H1 (cell line): Measurements from ENCODE around the gene UTP25. TPM values are rescaled to one million over a fixed set of nuclear protein-coding genes. Genes with fewer than 3 reads are reported as not detected.

Source experiments
- CEBPB ChIP-seq: IDR thresholded peaks from 2 replicates; pipeline ENCODE4 v1.6.1; 2012; ENCODE audit warnings: low read depth, low read length
- EZH2 ChIP-seq: fragments of 200-600 bp; sonication (generic); IDR thresholded peaks from 2 replicates; pipeline ENCODE4 v1.7.1; 2012; ENCODE audit warnings: low read depth, mild to moderate bottlenecking, moderate library complexity, low read length, inconsistent platforms; ENCODE audit not compliant: severe bottlenecking
- GABPA ChIP-seq: IDR thresholded peaks from 2 replicates; pipeline ENCODE4 v1.6.1; 2011; ENCODE audit warnings: mild to moderate bottlenecking, low read length, moderate library complexity, borderline replicate concordance; ENCODE audit not compliant: insufficient read depth
- HDAC6 ChIP-seq: IDR thresholded peaks from one replicate; pipeline ENCODE4 v1.7.1; 2012; ENCODE audit warnings: low read depth, mild to moderate bottlenecking, inconsistent platforms, low read length, moderate library complexity
- KDM1A ChIP-seq: fragments of 200-600, 300-600 bp; sonication (generic); IDR thresholded peaks from 2 replicates; pipeline ENCODE4 v1.7.1; 2016; ENCODE audit warnings: mild to moderate bottlenecking, low read length, borderline replicate concordance
- MAFK ChIP-seq: IDR thresholded peaks from 2 replicates; pipeline ENCODE4 v1.6.1; 2012; ENCODE audit warnings: low read depth, mild to moderate bottlenecking, improper control_type of control experiment, low read length
- RXRA ChIP-seq: IDR thresholded peaks from 2 replicates; pipeline ENCODE4 v1.6.1; 2011; ENCODE audit warnings: low read depth, mild to moderate bottlenecking, low read length, moderate library complexity; ENCODE audit not compliant: insufficient read depth
- SAP30 ChIP-seq: fragments of 300-600 bp; sonication (generic); IDR thresholded peaks from 2 replicates; pipeline ENCODE4 v1.7.1; 2012; ENCODE audit warnings: low read length, moderate library complexity, mild to moderate bottlenecking, inconsistent platforms; ENCODE audit not compliant: insufficient read depth, insufficient replicate concordance
- SIN3A ChIP-seq, 2 experiments: IDR thresholded peaks in 1 of 2; conservative IDR thresholded peaks in 1 of 2; 2 replicates each; pipeline ENCODE4 v1.6.1; 2011 to 2012; ENCODE audit warnings: low read length in 2 of 2, improper control_type of control experiment in 1 of 2, low read depth in 1 of 2, mild to moderate bottlenecking in 1 of 2
- SIRT6 ChIP-seq: IDR thresholded peaks from one replicate; pipeline ENCODE4 v1.7.1; 2012; ENCODE audit warnings: low read length, inconsistent platforms
- SIX5 ChIP-seq: IDR thresholded peaks from 2 replicates; pipeline ENCODE4 v1.6.1; 2011; ENCODE audit warnings: mild to moderate bottlenecking, low read depth, low read length
- TAF1 ChIP-seq: IDR thresholded peaks from 2 replicates; pipeline ENCODE4 v1.6.1; 2011; ENCODE audit warnings: mild to moderate bottlenecking, low read depth, low read length
- polyA plus RNA-seq, 7 experiments: library from polyadenylated mRNA; depleted of rRNA in 3 of 7; stranded (reverse) in 5 of 7; unstranded in 2 of 7; fragments of >200 nt in 5 of 7; fragments of 200-250 nt in 2 of 7; gene quantifications; 1 replicate in 5 of 7; 2 replicates in 1 of 7; 4 replicates in 1 of 7; pipeline versions ENCODE4 v1.2.1 to v1.2.3, GENCODE V29; 2011 to 2013; ENCODE audit warnings: missing spikeins in 2 of 7, mixed read lengths in 2 of 7
- total RNA-seq: library from RNA; stranded (reverse); fragmentation: NEBNext Ultra II Directional; extraction: Animal tissue kit (Norgen Biotek cat#: 25700); gene quantifications from 2 replicates; pipeline ENCODE4 v1.2.1, GENCODE V29; 2021
- TF ChIP-seq, protein P1 (sequence below): IDR thresholded peaks from 2 replicates; pipeline ENCODE4 v1.6.1; 2011; ENCODE audit warnings: low read depth, mild to moderate bottlenecking, low read length; ENCODE audit not compliant: insufficient read depth

The UTP25 gene
- total and polyA plus RNA-seq, 2 of the 8 experiments (the other 6 are each of a cell fraction or from before 2014, with no cell fraction given) = 4.0 to 7.6 TPM

DNA sequence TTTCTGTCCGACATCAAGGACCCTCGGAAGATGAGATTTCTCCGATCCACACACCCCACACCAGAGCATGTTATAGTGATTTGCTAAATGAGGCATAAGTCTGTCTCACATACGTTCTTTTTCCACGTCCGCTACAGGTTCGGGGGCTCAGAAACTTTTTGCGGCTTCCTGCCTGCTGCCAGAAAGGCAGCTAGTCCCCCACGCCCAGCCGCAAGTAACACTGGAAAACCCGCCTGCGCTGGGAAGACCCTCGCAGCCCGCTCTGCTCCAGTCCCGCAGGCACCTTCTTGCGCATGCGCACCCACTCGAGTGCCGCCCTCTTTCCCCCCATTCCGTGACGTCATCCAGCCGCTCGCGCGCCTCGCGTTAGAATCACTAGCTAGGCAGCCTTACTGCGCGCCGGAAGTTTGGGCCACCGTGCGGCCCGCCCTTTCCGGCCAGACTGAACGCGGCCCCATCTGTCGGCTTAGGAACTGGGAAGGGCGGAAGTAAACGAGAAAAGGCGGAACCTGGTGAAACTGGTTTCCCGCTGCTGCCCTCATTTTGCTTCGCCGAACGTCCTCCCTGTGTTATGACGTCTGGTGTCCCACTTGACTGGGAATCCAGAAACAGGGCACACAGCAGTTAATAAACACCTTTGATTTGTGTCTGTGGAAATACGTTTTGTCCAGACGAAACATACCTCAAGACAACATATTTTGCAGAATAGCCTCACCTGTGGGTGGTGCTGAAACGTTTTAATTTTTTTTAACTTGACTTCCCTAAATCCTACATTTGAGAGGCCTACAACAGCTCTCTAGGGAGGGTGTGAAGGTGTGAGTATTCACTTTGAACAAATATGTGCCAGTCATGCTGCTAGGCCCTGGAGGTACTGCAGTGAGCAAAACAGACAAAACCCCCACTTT, 43.3 kb upstream of the UTP25 start, which contains the start of gene C1orf74 (continued):
- TF ChIP-seq MAFK (no peak), KDM1A (no peak), SIRT6 (no peak), TAF1 (peak; percentile 95), SAP30 (no peak), SIN3A (conservative IDR thresholded peaks at IDR 0.05 in 1 of 2, IDR thresholded peaks at IDR 0.05 in 1 of 2; ENCODE audit: low read depth in 1 of 2, low read length in 2 of 2) (no peak), GABPA (peak; percentile 93), HDAC6 (no peak), EZH2 (no peak), CEBPB (no peak), SIX5 (no peak), RXRA (no peak)
- TF ChIP-seq, protein P1, sequence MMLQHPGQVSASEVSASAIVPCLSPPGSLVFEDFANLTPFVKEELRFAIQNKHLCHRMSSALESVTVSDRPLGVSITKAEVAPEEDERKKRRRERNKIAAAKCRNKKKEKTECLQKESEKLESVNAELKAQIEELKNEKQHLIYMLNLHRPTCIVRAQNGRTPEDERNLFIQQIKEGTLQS = peak; percentile 57; the same call in 1 of the 2 replicates
